CD4-positive, alpha-beta T cell treated with Interleukin-21 for 1 hour (primary cell): ENCODE results near the gene DPYD.

Experiments used
- DNase-seq: peaks from one replicate; pipeline ENCODE4 v3.0.0-alpha.2; 2020

DPYD gene

DNA sequence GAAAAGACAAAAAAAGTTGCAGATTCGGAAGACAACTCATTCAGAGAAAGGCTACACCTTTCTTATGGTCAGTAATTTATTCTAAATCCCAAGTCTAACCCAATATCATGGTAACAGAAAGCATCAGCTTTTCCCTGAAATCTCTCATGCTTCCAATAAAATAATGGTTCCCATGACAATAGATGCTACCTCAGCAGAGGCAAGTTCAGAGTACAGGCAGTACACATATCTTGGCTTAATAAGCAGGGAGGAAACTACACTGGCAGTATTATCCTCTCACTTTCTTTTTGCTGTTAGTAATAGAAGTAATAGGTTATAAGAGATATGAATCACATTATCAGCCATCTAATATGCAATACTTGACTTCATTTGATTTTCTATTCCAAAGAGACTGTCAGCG, 137.1 kb downstream of the DPYD start:
- DNase-seq, result no peak

DNA sequence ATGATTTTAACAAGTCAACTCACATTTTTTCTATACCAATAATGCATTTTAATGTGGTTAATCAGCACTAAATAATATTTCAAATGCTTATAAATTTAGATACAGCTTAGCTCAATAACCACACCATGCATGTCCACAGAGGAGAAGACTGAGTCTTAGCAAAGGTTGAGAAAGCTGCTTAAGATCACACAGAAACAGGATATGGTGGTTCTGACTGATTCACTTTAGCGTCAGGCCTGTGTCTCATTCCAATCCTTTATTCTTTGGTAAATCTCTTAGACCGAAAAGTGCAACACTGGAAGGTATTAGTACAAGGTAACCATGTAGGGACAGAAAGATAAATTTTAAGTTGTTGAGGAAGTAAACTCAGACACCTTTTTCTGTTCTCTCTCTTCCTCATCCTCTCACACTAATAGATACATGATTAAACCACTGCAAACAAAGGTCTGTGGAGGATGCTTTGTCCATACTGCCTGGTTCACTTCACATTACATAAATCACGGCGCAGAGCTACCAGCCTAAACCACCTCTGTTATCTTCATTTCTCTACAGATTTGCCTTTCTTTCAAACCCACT, 139.0 kb downstream of the DPYD start:
- DNase-seq, result no peak

DNA sequence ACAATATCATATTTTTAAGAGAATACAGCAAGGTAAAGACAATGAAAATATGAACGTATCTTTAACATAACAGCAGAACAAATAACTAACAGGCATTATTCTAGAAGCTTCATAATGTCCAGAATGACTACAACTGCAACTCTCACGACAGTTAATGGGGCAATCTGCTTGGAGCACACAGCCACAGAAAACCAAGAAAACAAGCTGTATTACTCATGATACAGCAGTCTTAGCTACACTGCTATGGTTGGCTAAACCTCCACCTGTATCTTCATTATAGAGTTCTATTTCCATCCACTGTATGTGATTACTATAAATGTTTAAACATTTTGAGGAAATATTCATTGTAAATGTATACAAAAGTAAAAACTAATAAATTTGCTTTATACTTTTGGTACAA, 139.9 kb downstream of the DPYD start:
- DNase-seq, result no peak

DNA sequence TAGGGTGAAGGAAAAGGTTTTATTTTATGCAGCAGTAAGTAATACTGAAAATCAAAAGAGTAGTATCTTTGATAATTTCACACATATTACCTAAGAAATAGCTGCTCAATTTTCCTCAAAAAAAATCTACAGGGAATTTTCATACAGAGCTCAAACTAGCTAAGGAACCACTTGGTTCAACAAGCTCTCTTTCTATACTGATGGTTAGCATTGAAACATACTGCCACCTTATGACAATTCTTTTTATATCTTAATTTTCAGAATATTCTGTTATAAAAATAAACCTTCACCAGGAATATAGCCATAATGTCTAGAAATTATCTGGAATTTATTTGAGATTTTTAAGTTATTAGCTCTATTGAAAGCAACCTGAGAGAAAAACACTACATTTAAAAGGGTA, 142.1 kb downstream of the DPYD start:
- DNase-seq, result no peak

- DNase-seq, result no peak
Measured at GRCh38 chr1:97770376-97770775, 150.5 kb downstream of the DPYD start.

- DNase-seq, result no peak
Measured at GRCh38 chr1:97767381-97767780, 153.5 kb downstream of the DPYD start.

DNA sequence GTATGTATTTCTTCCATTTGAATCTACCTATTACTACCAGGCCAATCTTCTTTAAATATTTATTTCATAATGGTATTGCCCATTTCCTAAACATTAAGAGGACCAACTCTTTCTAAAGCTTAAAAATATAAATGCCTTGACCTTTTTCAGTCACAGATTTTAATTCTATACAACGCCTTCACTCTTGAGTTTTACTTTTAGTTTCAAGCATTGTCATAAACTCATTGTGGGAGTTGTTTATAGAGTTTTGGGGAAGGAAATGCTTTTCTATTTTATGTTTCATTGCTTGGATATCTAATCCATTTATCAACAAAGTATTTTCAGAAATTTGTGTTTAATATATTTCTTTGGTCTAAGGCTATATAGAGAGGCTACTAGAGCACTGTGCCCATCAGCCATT, 155.8 kb downstream of the DPYD start:
- DNase-seq, result no peak

GRCh38 chr1:97761637-97762036, 159.2 kb downstream of the DPYD start:
- DNase-seq, result no peak

- DNase-seq, result no peak
Measured at GRCh38 chr1:97759078-97759477, 161.8 kb downstream of the DPYD start.

DNA sequence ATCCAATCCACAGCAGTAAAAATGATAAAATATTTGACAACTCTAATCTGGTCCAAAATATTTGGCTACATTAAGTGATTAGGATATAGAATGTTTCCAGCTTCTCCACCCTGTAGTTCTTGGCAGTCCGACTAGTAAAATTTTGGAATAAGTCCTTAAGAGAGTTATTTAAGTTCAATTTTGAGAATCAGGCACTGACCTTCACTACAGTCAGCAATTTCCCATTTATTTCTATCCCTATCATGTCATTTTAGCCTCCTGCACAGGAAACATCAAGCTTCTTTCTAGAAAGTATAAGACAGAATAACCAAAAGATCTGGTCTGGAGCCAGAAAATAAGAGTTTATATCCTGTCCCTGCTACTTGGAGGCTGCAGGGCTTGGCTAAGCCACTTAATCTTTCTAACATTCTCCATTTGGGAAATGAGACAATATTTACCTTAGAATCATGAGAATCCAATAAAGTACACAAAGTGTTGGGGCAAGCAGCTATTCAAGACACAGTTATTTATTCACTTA, 162.2 kb downstream of the DPYD start:
- DNase-seq, result no peak

- DNase-seq, result no peak
Measured at GRCh38 chr1:97745912-97746311, 174.9 kb downstream of the DPYD start.

GRCh38 chr1:97744977-97745376, 175.9 kb downstream of the DPYD start:
- DNase-seq, result no peak

- DNase-seq, result no peak
Measured at GRCh38 chr1:97743129-97743528, 177.7 kb downstream of the DPYD start.

DNA sequence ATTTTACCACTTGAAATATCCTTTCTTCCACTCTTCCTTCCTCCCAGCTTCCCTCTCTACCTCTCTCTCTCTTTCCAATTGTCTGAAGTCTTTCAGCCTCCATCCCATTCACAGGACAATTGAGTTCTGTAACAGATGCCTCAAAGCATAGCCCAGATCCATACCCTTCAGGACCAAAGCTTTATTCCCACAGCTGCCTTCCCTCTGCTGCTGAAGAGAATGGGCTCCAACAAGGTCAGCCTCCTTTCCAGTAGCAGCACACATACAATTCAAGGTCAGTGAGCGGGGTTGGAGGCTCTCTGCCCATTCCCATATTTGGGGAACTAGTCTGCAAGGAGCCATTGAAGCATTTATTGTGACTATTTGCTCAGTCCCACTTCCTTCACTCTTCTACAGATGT, 179.9 kb downstream of the DPYD start:
- no peak for DNase-seq

DNA sequence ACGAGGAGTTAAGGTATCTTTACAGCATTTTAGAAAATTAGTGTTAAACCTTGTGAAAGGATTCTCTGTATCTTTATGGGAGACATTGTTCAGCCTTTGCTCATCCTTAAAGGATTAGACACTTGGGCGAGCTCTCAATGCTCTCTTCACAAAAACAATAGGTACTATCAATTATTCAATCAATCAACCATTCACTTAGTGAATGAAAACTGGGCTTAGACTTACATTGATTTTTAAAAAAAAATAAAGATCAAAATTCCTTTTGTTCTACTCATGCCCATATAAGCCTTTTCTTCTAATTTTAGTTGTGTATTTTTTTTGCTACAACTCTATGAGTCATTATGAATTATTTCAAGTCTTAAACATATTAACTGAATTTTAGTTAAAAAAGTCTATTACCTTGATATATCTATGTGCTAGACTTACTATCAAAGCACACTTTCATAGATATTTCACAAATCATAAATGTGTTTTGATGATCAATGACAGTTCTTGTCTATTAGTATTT, 181.2 kb downstream of the DPYD start:
- DNase-seq, result no peak

DNA sequence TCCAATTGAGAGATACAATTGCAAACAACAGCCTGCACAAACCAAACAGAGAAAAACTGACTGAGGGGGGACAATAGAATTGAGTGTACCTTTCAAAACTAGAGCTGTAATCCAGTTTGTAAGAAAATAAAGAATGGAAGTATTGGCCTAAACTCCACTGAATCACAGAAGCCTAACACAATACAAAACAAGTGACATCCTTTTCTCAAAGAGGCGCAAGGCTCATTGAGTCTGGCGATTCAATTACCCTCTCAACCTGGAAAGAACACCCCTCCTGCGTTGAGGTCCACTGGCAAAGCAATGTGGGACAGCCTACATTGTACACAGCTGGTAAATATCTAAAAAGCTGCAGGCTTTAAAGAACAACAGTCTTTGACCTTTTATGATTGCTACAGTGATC, 182.6 kb downstream of the DPYD start:
- DNase-seq, result no peak

DNA sequence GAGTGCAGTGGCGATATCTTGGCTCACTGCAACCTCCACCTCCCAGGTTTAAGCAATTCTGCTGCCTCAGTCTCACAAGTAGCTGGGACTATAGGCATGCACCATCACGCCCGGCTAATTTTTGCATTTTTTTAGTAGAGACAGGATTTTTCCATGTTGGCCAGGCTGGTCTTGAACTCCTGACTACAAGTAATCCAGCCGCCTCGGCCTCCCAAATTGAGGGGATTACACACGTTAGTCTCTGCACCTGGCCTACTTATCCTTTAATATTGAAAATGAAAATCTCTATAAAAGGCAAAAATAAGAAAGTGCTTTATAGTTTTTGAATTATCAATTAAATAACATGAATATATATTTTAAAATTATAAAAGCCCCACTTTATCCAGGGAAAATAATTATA, 190.6 kb downstream of the DPYD start:
- DNase-seq, result no peak

DNA sequence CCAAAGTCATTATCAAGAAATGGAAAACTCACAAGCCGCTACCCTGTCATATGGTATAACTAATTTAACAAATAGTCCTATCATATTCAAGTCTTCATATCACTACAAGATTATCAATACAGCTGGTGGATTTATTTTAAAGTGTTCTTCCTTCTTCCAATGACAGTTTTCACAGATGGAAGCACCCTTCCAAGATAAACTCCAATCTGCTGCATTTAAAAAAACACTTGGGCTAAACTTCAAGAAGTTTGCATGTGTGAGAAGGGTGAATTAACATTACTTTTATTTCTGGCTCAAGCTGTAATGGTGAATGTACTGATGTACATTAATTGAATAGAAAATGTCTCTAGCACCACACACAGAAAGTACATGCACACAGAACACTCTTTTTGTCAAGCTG, 192.4 kb downstream of the DPYD start:
- no peak for DNase-seq

DNA sequence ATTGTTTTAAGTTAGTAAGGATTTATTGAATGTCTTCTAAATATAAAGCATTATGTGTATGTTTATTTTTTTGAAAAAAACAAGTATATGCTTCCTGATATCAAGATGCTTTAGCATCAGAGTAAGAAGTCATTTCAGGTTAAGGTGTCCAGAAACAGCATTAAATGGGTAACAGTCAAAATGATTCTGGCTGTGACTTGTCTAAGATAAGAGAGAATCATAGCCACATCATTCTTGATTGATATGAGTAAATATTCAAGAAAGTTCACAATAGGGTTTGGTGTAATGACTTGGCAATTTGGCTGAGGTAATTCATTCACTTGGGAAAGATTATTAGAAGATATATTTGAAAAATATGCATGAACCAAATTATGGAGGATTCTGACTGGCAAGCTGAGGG, 193.8 kb downstream of the DPYD start:
- DNase-seq, result no peak

- no peak for DNase-seq
Measured at GRCh38 chr1:97726386-97726785, 194.4 kb downstream of the DPYD start.

- no peak for DNase-seq
Measured at GRCh38 chr1:97721221-97721620, 199.6 kb downstream of the DPYD start.

DNA sequence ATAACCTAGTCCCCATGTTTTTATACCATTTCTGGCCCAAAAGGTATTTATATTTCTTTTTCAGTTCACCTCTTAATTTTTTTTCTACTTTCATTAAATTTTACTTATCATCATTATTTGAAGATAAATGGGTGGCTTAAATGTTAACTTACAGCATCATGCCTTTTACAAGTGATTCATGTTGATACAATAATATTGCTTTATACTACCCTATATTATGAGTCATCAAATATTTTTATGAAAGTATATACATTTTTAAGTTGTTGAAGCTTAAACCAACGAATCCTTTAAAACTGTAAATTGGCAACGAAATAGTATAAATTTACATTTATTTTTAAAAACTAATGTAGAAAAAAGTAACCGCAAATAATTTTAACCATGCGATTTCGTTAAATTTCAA, 207.9 kb downstream of the DPYD start:
- DNase-seq, result no peak

DNA sequence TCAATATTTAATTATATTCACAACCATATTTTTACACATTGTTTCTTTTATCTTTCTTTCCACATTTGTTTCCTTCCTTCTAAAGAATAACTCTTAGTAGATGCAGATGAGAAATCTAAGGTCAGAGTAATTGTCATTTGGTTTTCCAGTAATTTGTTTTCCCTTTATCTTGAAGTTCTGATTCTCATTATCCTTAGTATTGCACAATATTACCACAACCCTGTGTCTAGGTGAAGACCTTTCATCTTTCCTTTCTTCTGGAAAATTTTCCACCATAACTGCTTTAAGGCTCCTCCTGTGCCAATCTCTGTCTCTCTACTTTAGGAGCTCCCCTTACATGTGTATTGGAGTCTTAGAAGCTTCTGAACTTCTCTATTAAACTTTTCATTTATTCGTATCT, 209.0 kb downstream of the DPYD start:
- no peak for DNase-seq

DNA sequence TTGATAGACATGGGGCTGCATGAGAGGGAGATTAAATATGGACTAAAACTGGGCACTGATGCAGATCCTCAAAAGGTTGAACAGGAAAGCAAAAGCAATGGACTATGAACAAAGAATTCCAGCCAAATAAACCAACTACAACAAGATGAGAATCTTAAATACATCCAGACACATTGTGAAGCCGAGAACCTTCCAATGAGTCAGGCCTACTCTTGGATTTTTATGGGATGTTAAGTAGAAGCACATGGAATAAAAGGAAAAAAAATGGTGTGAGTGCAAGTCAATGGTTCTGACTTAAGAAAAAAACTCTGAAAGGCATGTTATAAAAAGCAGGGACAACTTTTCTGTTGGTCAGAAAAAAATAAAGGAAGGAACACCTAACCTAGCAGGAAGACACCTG, 227.2 kb downstream of the DPYD start:
- DNase-seq, result no peak

DNA sequence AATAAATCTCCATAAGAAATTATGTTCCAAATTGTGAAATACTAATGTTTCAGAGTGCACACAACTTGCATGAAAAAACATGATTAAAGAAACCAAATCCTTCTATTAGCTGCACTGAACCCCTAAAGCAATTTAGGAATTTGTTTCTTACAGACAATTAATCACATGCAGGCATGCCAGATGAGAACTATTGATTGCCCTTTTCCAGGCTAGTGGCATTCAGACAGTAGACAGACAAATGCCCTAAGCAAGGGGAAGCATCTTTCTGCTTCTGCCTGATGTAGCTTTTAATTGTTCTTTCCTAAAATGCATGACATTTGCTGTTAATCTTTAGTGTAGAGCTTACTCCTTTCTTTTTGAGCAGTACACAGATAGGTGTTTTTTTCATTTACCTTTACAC, 229.5 kb downstream of the DPYD start:
- no peak for DNase-seq

DNA sequence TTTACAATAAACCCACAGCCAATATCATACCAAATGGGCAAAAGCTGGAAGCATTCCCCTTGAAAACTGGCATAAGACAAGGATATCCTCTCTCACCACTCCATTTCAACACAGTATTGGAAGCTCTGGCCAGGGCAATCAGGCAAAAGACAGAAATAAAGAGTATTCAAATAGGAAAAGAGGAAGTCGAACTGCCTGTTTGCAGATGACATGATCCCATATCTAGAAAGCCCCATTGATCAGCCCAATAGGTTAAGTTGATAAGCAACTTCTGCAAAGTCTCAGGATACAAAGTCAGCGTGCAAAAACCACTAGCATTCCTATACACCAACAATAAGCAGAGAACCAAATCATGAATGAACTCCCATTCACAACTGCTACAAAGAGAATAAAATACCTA, 235.5 kb downstream of the DPYD start:
- no peak for DNase-seq
